NCI-H2171 (cell line): ENCODE results near the gene MFAP3L.
"Not testable (repeated sequence)": the region's sequence is repeated elsewhere in the genome, so short reads cannot be mapped to it uniquely, and the experiment has no call there.

Experiments
- DNase-seq: peaks from one replicate; lab custom pipeline; 2025; lab: John Stamatoyannopoulos, UW

Gene MFAP3L

GRCh38 chr4:170026253-170027021, at the start of gene MFAP3L:
MFAP3L (minus strand) TSS chr4:170026395; CDS start chr4:170005877, 20,518 bp downstream.
- DNase-seq: peak; percentile 52

GRCh38 chr4:170071196-170071595, 45.0 kb upstream of the MFAP3L start:
- no peak for DNase-seq

- DNase-seq: no peak
Observed at GRCh38 chr4:170068438-170069128, 42.4 kb upstream of the MFAP3L start.

- DNase-seq: no peak
Observed at GRCh38 chr4:170059421-170059820, 33.2 kb upstream of the MFAP3L start.

- no peak for DNase-seq
Observed at GRCh38 chr4:170058826-170059225, 32.6 kb upstream of the MFAP3L start.

GRCh38 chr4:170057866-170058265, 31.7 kb upstream of the MFAP3L start:
- DNase-seq: no peak

GRCh38 chr4:170052919-170053318, 26.7 kb upstream of the MFAP3L start:
- no peak for DNase-seq

GRCh38 chr4:170051402-170051801, 25.2 kb upstream of the MFAP3L start:
- DNase-seq: no peak

- DNase-seq: no peak
Observed at GRCh38 chr4:170049766-170050165, 23.6 kb upstream of the MFAP3L start.

GRCh38 chr4:170047771-170048354, 21.7 kb upstream of the MFAP3L start:
- peak; percentile 0 for DNase-seq

- DNase-seq: not testable (repeated sequence)
Observed at GRCh38 chr4:170046156-170046555, 20.0 kb upstream of the MFAP3L start.

- DNase-seq: no peak
Observed at GRCh38 chr4:170040031-170040680, 14.0 kb upstream of the MFAP3L start.

GRCh38 chr4:170038769-170039168, 12.6 kb upstream of the MFAP3L start:
- no peak for DNase-seq

GRCh38 chr4:170038232-170038631, 12.0 kb upstream of the MFAP3L start:
- no peak for DNase-seq

GRCh38 chr4:170037481-170037880, 11.3 kb upstream of the MFAP3L start:
- DNase-seq: no peak

- DNase-seq: no peak
Observed at GRCh38 chr4:170035845-170036244, 9.7 kb upstream of the MFAP3L start.

- no peak for DNase-seq
Observed at GRCh38 chr4:170035231-170035630, 9.0 kb upstream of the MFAP3L start.

- no peak for DNase-seq
Observed at GRCh38 chr4:170033999-170034398, 7.8 kb upstream of the MFAP3L start.

- DNase-seq: no peak
Observed at GRCh38 chr4:170030121-170030520, 3.9 kb upstream of the MFAP3L start.

- DNase-seq: peak; percentile 68
Observed at GRCh38 chr4:170027181-170027829, 1.1 kb upstream of the MFAP3L start.

- DNase-seq: no peak
Observed at GRCh38 chr4:170025523-170026252, 507 bp downstream of the MFAP3L start.
